CD14-positive monocyte (primary cell): ENCODE measurements around the gene CD79B. TPM values are rescaled to one million over a fixed set of nuclear protein-coding genes. Genes with fewer than 3 reads are reported as not detected.

Source experiments
- DNase-seq, 3 donors: peaks; one replicate each; pipeline ENCODE4 v3.0.0-alpha.2; 2011 to 2022
- H2AFZ ChIP-seq: 2 replicates; pipeline ENCODE4 v1.6.0; 2012; ENCODE audit warnings: mild to moderate bottlenecking, low read depth, low read length, inconsistent platforms; ENCODE audit not compliant: insufficient read depth, poor library complexity, severe bottlenecking
- H3K27ac ChIP-seq, 2 donors: 1 replicate in 1 of 2; 2 replicates in 1 of 2; pipeline ENCODE4 v1.5.1; 2012 to 2013; ENCODE audit warnings: low read length in 2 of 2, control low read depth in 1 of 2, inconsistent platforms in 1 of 2, low read depth in 1 of 2, mild to moderate bottlenecking in 1 of 2
- H3K27me3 ChIP-seq, 2 donors: one replicate each; pipeline versions ENCODE4 v1.6.0 to v1.6.1; 2011 to 2013; ENCODE audit warnings: low read length in 2 of 2; ENCODE audit not compliant: control insufficient read depth in 2 of 2, insufficient read depth in 2 of 2
- H3K36me3 ChIP-seq, 2 donors: replicated peaks in 1 of 2; 1 replicate in 1 of 2; 2 replicates in 1 of 2; pipeline versions ENCODE4 v1.5.1 to v1.6.1; 2012 to 2013; ENCODE audit warnings: low read length in 2 of 2, control low read depth in 1 of 2, inconsistent platforms in 1 of 2, mild to moderate bottlenecking in 1 of 2; ENCODE audit not compliant: insufficient read depth in 2 of 2, control insufficient read depth in 1 of 2
- H3K4me1 ChIP-seq, 2 donors: 1 replicate in 1 of 2; 2 replicates in 1 of 2; pipeline versions ENCODE4 v1.5.1 to v1.6.1; 2012 to 2013; ENCODE audit warnings: low read length in 2 of 2, control low read depth in 1 of 2, inconsistent platforms in 1 of 2, mild to moderate bottlenecking in 1 of 2, moderate library complexity in 1 of 2; ENCODE audit not compliant: insufficient read depth in 2 of 2, control insufficient read depth in 1 of 2
- H3K4me2 ChIP-seq: replicated peaks from 2 replicates; pipeline ENCODE3; 2012; ENCODE audit warnings: low read length, moderate library complexity, mild to moderate bottlenecking; ENCODE audit not compliant: poor library complexity, severe bottlenecking; ENCODE audit errors: extremely low read depth
- H3K4me3 ChIP-seq, 3 experiments: fragments of 200-600 bp in 1 of 3; sonication (generic) in 1 of 3; replicated peaks in 1 of 3; 1 replicate in 2 of 3; 2 replicates in 1 of 3; pipeline ENCODE4 v1.5.1; 2011 to 2013; ENCODE audit warnings: low read length in 3 of 3, mild to moderate bottlenecking in 3 of 3, control low read depth in 2 of 3, low read depth in 2 of 3, inconsistent platforms in 1 of 3, moderate library complexity in 1 of 3
- H3K79me2 ChIP-seq: 2 replicates; pipeline ENCODE4 v1.6.0; 2012; ENCODE audit warnings: mild to moderate bottlenecking, control low read depth, inconsistent platforms, low read length, moderate library complexity; ENCODE audit not compliant: insufficient read depth
- H3K9ac ChIP-seq: 2 replicates; pipeline ENCODE4 v1.6.0; 2017; ENCODE audit warnings: low read length, mild to moderate bottlenecking; ENCODE audit not compliant: insufficient read depth, poor library complexity, severe bottlenecking
- H3K9me3 ChIP-seq, 2 donors: replicated peaks in 1 of 2; 1 replicate in 1 of 2; 2 replicates in 1 of 2; pipeline versions ENCODE4 v1.5.1 to v1.6.1; 2012 to 2013; ENCODE audit warnings: low read length in 2 of 2, control low read depth in 1 of 2; ENCODE audit not compliant: control insufficient read depth in 1 of 2, insufficient read depth in 1 of 2
- H4K20me1 ChIP-seq: 2 replicates; pipeline ENCODE4 v1.6.0; 2012; ENCODE audit warnings: mild to moderate bottlenecking, low read length, control low read depth, moderate library complexity; ENCODE audit not compliant: insufficient read depth
- H3K27ac Mint-ChIP-seq, 7 donors: one replicate each; pipeline ENCODE4 v1.8.0; 2020; ENCODE audit warnings: mild to moderate bottlenecking in 7 of 7, mixed read lengths in 7 of 7, moderate library complexity in 6 of 7, inconsistent platforms in 2 of 7
- H3K27me3 Mint-ChIP-seq, 3 donors: one replicate each; pipeline ENCODE4 v1.8.0; 2021 to 2022; ENCODE audit warnings: low read depth in 3 of 3, mild to moderate bottlenecking in 3 of 3, mixed read lengths in 3 of 3, moderate library complexity in 3 of 3, inconsistent platforms in 1 of 3
- H3K36me3 Mint-ChIP-seq, 2 donors: one replicate each; pipeline ENCODE4 v1.8.0; 2020; ENCODE audit warnings: mixed read lengths in 2 of 2, inconsistent platforms in 1 of 2, mild to moderate bottlenecking in 1 of 2
- H3K4me1 Mint-ChIP-seq: one replicate; pipeline ENCODE4 v1.8.0; 2020; ENCODE audit warnings: mild to moderate bottlenecking, mixed read lengths
- H3K4me3 Mint-ChIP-seq, 2 donors: one replicate each; pipeline ENCODE4 v1.8.0; 2020; ENCODE audit warnings: mild to moderate bottlenecking in 2 of 2, mixed read lengths in 2 of 2, moderate library complexity in 1 of 2
- H3K9me3 Mint-ChIP-seq, 7 donors: one replicate each; pipeline ENCODE4 v1.8.0; 2020 to 2022; ENCODE audit warnings: mixed read lengths in 7 of 7, mild to moderate bottlenecking in 6 of 7, moderate library complexity in 6 of 7, inconsistent platforms in 2 of 7
- WGBS: methylation state at CpG from one replicate; pipeline ENCODE4 v1.1.5; 2013; ENCODE audit warnings: missing lambda C conversion rate; ENCODE audit not compliant: insufficient coverage; 5-methylcytosine and 5-hydroxymethylcytosine counted together
- intact Hi-C, 2 donors: fragments of 100-400 bp; cut with micrococcal nuclease; formaldehyde crosslinking; loops; one replicate each; pipeline versions ENCODE4 v1.15.0 to v1.15.1; 2023
- polyA plus RNA-seq, 3 donors: library from polyadenylated mRNA; depleted of rRNA in 1 of 3; unstranded in 2 of 3; stranded (reverse) in 1 of 3; fragments of 300-500 nt in 2 of 3; fragments of >200 nt in 1 of 3; fragmentation: Illumina TruSeq in 2 of 3; gene quantifications; 1 replicate in 2 of 3; 2 replicates in 1 of 3; pipeline ENCODE4 v1.2.3, GENCODE V29; 2012 to 2021
- TF ChIP-seq, protein P1 (sequence below): fragments of 200-600 bp; IDR thresholded peaks from one replicate; pipeline ENCODE4 v1.8.0; 2022; ENCODE audit warnings: antibody characterized with exemption, mild to moderate bottlenecking

Gene CD79B
- polyA plus RNA-seq, 3 donors = 19.6 to 21.8 (median 20.9) TPM

DNA sequence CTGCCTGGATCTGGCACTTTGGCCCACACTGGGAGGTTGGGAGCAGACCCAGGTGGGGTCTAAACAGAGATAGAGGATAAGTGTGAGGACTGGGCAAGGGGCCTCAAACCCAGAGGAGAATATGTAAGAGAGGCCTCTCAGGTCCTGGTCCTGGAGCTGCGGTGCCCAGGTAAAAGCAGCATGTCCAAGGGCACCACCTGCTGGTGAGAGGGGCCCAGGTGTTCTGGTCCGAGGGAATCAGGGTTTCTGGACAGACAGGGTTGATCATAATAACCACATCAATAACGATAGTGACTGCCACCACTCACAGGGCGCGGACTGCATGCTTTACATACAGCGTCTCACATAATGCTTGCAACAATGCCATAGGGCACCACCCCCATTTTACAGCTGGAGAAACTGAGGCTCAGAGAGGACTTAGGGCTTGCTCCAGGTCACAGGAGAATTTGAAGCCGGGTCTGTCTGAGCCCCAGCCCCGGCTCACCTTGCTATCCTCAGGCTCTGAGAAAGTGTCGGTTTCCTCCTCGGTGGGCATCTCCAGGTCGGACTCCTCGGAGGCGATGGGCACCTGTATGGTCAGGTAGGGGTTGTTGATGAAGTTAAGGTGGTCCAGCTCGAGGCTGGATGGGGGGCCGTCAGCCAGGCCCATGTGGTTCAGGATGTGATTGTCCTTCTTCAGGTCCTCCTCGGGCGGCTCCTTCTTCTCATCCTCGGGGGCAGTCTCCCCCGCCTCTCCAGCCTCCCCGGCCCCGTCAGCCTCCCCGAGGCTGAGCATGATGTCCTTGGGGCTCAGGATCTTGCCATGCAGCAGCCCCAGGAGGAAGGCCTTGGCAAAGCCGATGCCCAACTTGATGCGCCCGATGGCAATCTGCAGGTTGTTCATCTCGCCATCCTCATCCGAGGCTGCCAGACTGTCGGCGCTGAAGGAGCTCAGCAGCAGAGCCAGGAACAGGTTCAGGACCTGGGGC is 19.1 kb upstream of the CD79B start:
- Mint-ChIP-seq H3K36me3 (no peaks in the 10 kb centered on the region), H3K27me3 (peaks cover 5 to 9% (median 6%) of the 10 kb centered on the region in 3 donors), H3K4me3 (no peak overlapping the region), H3K4me1 (peaks cover 10% of the 10 kb centered on the region), H3K27ac (peak overlapping the region in 1 of 7 donors; percentile 44), H3K9me3 (peaks cover 0 to 3% (median 0%) of the 10 kb centered on the region in 7 donors)
- no peak overlapping the region for H3K27ac ChIP-seq
- WGBS = 94% methylated on average over 27 of the region's 29 CpGs
- no peaks in the 10 kb centered on the region for H4K20me1 ChIP-seq
- H3K4me3 ChIP-seq = no peak overlapping the region
- H3K36me3 ChIP-seq = no peaks in the 10 kb centered on the region
- no peaks in the 10 kb centered on the region for H3K9me3 ChIP-seq
- H3K27me3 ChIP-seq = no peaks in the 10 kb centered on the region
- H2AFZ ChIP-seq = no peak overlapping the region
- H3K4me1 ChIP-seq = peaks cover 5 to 6% of the 10 kb centered on the region in 2 donors
- H3K79me2 ChIP-seq = no peaks in the 10 kb centered on the region
- H3K9ac ChIP-seq = no peak overlapping the region
- H3K4me2 ChIP-seq = no peak overlapping the region
- intact Hi-C loops = no loop called here
- DNase-seq = no peak
- TF ChIP-seq, protein P1, sequence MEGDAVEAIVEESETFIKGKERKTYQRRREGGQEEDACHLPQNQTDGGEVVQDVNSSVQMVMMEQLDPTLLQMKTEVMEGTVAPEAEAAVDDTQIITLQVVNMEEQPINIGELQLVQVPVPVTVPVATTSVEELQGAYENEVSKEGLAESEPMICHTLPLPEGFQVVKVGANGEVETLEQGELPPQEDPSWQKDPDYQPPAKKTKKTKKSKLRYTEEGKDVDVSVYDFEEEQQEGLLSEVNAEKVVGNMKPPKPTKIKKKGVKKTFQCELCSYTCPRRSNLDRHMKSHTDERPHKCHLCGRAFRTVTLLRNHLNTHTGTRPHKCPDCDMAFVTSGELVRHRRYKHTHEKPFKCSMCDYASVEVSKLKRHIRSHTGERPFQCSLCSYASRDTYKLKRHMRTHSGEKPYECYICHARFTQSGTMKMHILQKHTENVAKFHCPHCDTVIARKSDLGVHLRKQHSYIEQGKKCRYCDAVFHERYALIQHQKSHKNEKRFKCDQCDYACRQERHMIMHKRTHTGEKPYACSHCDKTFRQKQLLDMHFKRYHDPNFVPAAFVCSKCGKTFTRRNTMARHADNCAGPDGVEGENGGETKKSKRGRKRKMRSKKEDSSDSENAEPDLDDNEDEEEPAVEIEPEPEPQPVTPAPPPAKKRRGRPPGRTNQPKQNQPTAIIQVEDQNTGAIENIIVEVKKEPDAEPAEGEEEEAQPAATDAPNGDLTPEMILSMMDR = no peak

GRCh38 chr17:63949576-63950250 is 17.6 kb upstream of the CD79B start:
- no peak overlapping the region for H3K4me3 ChIP-seq
- no peaks in the 10 kb centered on the region for H3K9me3 ChIP-seq
- H3K36me3 ChIP-seq = no peaks in the 10 kb centered on the region
- TF ChIP-seq, protein P1 = no peak
- H3K4me1 ChIP-seq = peaks cover 9 to 10% of the 10 kb centered on the region in 2 donors
- no peak overlapping the region for H3K4me2 ChIP-seq
- H2AFZ ChIP-seq = no peak overlapping the region
- intact Hi-C loops = loop anchor here in 1 of 2 donors (5.0 kb wide), 1 partner anchor 47 kb away; no protein-coding TSS in a partner anchor
- peaks cover 12% of the 10 kb centered on the region for H3K4me1 Mint-ChIP-seq
- peaks cover 0 to 3% (median 0%) of the 10 kb centered on the region in 7 donors for H3K9me3 Mint-ChIP-seq
- WGBS = 100% methylated on average over 7 of the region's 18 CpGs
- H3K4me3 Mint-ChIP-seq = no peak overlapping the region
- H3K9ac ChIP-seq = no peak overlapping the region
- no peak for DNase-seq
- H4K20me1 ChIP-seq = no peaks in the 10 kb centered on the region
- peaks cover 6 to 7% (median 6%) of the 10 kb centered on the region in 3 donors for H3K27me3 Mint-ChIP-seq
- no peaks in the 10 kb centered on the region for H3K27me3 ChIP-seq
- no peaks in the 10 kb centered on the region for H3K36me3 Mint-ChIP-seq
- no peak overlapping the region for H3K27ac Mint-ChIP-seq
- H3K79me2 ChIP-seq = no peaks in the 10 kb centered on the region
- no peak overlapping the region for H3K27ac ChIP-seq
